GM23338 (cell line): ENCODE measurements around the gene LCOR. TPM values are rescaled to one million over a fixed set of nuclear protein-coding genes. Genes with fewer than 3 reads are reported as not detected.

Experiments used
- ATAC-seq: fragments of 200-7000 bp; cut with Tn5 transposase; 3 replicates; pipeline ENCODE4 v1.9.1; 2020
- DNase-seq: peaks from one replicate; pipeline ENCODE4 v3.0.0-alpha.2; 2015; ENCODE audit warnings: low spot score
- H2AFZ ChIP-seq: fragments of 200-600 bp; sonication (generic); 2 replicates; pipeline ENCODE4 v1.8.0; 2016; ENCODE audit warnings: antibody characterized with exemption, mild to moderate bottlenecking, moderate library complexity
- H3F3A ChIP-seq: fragments of 200-600 bp; sonication (generic); replicated peaks from 2 replicates; pipeline ENCODE4 v1.8.0; 2017; ENCODE audit warnings: antibody characterized with exemption, mixed run types, low read depth
- H3K27ac ChIP-seq: fragments of 200-600 bp; sonication (generic); 2 replicates; pipeline ENCODE4 v1.6.1; 2016; ENCODE audit warnings: low read depth
- H3K27me3 ChIP-seq: fragments of 200-600 bp; sonication (generic); 2 replicates; pipeline ENCODE4 v1.8.0; 2016; ENCODE audit warnings: mild to moderate bottlenecking, mixed run types, moderate library complexity; ENCODE audit not compliant: insufficient read depth
- H3K36me3 ChIP-seq: fragments of 200-600 bp; sonication (generic); 2 replicates; pipeline ENCODE4 v1.8.0; 2016; ENCODE audit warnings: mild to moderate bottlenecking; ENCODE audit not compliant: insufficient read depth
- H3K4me1 ChIP-seq: fragments of 200-600 bp; sonication (generic); 2 replicates; pipeline ENCODE4 v1.8.0; 2016; ENCODE audit warnings: mild to moderate bottlenecking, moderate library complexity; ENCODE audit not compliant: insufficient read depth
- H3K4me2 ChIP-seq: fragments of 200-600 bp; sonication (generic); 2 replicates; pipeline ENCODE4 v1.7.1; 2017; ENCODE audit warnings: mixed run types
- H3K4me3 ChIP-seq: fragments of 200-600 bp; sonication (generic); 2 replicates; pipeline ENCODE4 v1.6.1; 2016; ENCODE audit warnings: mixed run types
- H3K79me2 ChIP-seq: fragments of 200-600 bp; sonication (generic); replicated peaks from 2 replicates; pipeline ENCODE4 v1.8.0; 2017; ENCODE audit warnings: mild to moderate bottlenecking; ENCODE audit not compliant: insufficient read depth
- H3K9me2 ChIP-seq: fragments of 200-600 bp; sonication (generic); 2 replicates; pipeline ENCODE4 v1.8.0; 2017; ENCODE audit not compliant: insufficient read depth
- H4K20me1 ChIP-seq: fragments of 200-600 bp; sonication (generic); replicated peaks from 2 replicates; pipeline ENCODE4 v1.8.0; 2017; ENCODE audit warnings: mild to moderate bottlenecking; ENCODE audit not compliant: insufficient read depth
- H3K27ac Mint-ChIP-seq: 2 replicates; pipeline ENCODE4 v1.8.0; 2020; ENCODE audit warnings: inconsistent platforms, mild to moderate bottlenecking, moderate library complexity, mixed read lengths
- H3K27me3 Mint-ChIP-seq: 3 replicates; pipeline ENCODE4 v1.8.0; 2022; ENCODE audit warnings: low read depth, mild to moderate bottlenecking, moderate library complexity, mixed read lengths, inconsistent platforms; ENCODE audit not compliant: insufficient read depth, poor library complexity
- H3K36me3 Mint-ChIP-seq: 3 replicates; pipeline ENCODE4 v1.8.0; 2021; ENCODE audit warnings: low read depth, mild to moderate bottlenecking, inconsistent platforms, moderate library complexity, mixed read lengths
- H3K4me1 Mint-ChIP-seq: 3 replicates; pipeline ENCODE4 v1.8.0; 2020; ENCODE audit warnings: mild to moderate bottlenecking, inconsistent platforms, mixed read lengths
- H3K4me3 Mint-ChIP-seq: 3 replicates; pipeline ENCODE4 v1.8.0; 2021; ENCODE audit warnings: moderate library complexity, mild to moderate bottlenecking, inconsistent platforms, mixed read lengths
- H3K9me3 Mint-ChIP-seq: 3 replicates; pipeline ENCODE4 v1.8.0; 2020; ENCODE audit warnings: moderate library complexity, mild to moderate bottlenecking, inconsistent platforms, mixed read lengths
- CREB1 ChIP-seq: fragments of 250-450 bp; sonication (Bioruptor Pico); IDR thresholded peaks from 2 replicates; pipeline ENCODE4 v1.5.0; 2020; ENCODE audit warnings: low read depth, mild to moderate bottlenecking, moderate library complexity
- JUNB ChIP-seq: IDR thresholded peaks from one replicate; pipeline ENCODE4 v1.6.1; 2016; ENCODE audit warnings: antibody characterized with exemption; ENCODE audit not compliant: unreplicated experiment
- POLR2AphosphoS5 ChIP-seq: IDR thresholded peaks from 2 replicates; pipeline ENCODE4 v1.6.1; 2016; ENCODE audit warnings: antibody characterized with exemption, low read depth
- polyA plus RNA-seq: library from polyadenylated mRNA; unstranded; fragments of >200 nt; fragmentation: Nextera tagmentation; extraction: Ambion mirVana; gene quantifications from 2 replicates; pipeline ENCODE4 v1.2.1, GENCODE V29; 2016
- total RNA-seq: library from RNA; depleted of rRNA; stranded (reverse); fragments of >200 nt; shearing (Covaris generic); gene quantifications from 2 replicates; pipeline ENCODE4 v1.2.3, GENCODE V29; 2014
- TF ChIP-seq, protein P1 (sequence below), 2 experiments: fragments of 200-600 bp in 1 of 2; sonication (generic) in 1 of 2; conservative IDR thresholded peaks; 2 replicates each; pipeline versions ENCODE4 v1.5.1 to v1.6.1; 2016 to 2017; ENCODE audit warnings: antibody characterized with exemption in 2 of 2, low read depth in 2 of 2, mild to moderate bottlenecking in 2 of 2, moderate library complexity in 1 of 2
- TF ChIP-seq, protein P2 (sequence below): IDR thresholded peaks from one replicate; pipeline ENCODE4 v1.6.1; 2018; ENCODE audit warnings: antibody characterized with exemption; ENCODE audit not compliant: unreplicated experiment
- TF ChIP-seq, protein P3 (sequence below): IDR thresholded peaks from 2 replicates; pipeline ENCODE4 v1.6.1; 2016; ENCODE audit warnings: antibody characterized with exemption

The LCOR gene
- total and polyA plus RNA-seq, 2 experiments from 2014 or later: 6.9 to 14.9 TPM

DNA sequence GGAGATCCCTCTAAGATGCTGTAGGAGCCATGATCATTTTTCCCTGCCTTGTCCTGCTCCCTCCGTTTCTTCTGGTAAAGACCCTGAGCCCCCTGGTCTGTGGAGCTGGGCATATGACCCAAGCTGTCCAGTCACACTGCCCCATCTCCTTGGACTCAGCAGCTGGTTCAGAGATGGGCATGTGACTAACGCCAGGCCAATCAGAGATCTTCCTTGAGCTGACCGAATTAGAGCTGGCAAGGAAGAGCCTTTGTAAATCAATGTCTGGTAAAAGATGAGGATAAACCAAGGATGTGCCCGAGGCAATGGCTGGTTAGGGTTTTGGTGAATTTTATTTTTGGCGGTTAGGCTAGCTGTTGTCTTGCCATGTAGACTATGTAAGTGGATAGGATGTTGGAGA is 173.3 kb downstream of the LCOR start (continued):
- TF ChIP-seq, protein P1, sequence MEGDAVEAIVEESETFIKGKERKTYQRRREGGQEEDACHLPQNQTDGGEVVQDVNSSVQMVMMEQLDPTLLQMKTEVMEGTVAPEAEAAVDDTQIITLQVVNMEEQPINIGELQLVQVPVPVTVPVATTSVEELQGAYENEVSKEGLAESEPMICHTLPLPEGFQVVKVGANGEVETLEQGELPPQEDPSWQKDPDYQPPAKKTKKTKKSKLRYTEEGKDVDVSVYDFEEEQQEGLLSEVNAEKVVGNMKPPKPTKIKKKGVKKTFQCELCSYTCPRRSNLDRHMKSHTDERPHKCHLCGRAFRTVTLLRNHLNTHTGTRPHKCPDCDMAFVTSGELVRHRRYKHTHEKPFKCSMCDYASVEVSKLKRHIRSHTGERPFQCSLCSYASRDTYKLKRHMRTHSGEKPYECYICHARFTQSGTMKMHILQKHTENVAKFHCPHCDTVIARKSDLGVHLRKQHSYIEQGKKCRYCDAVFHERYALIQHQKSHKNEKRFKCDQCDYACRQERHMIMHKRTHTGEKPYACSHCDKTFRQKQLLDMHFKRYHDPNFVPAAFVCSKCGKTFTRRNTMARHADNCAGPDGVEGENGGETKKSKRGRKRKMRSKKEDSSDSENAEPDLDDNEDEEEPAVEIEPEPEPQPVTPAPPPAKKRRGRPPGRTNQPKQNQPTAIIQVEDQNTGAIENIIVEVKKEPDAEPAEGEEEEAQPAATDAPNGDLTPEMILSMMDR (conservative IDR thresholded peaks at IDR 0.05; ENCODE audit: low read depth in 2 of 2): no peak
- TF ChIP-seq, protein P2, sequence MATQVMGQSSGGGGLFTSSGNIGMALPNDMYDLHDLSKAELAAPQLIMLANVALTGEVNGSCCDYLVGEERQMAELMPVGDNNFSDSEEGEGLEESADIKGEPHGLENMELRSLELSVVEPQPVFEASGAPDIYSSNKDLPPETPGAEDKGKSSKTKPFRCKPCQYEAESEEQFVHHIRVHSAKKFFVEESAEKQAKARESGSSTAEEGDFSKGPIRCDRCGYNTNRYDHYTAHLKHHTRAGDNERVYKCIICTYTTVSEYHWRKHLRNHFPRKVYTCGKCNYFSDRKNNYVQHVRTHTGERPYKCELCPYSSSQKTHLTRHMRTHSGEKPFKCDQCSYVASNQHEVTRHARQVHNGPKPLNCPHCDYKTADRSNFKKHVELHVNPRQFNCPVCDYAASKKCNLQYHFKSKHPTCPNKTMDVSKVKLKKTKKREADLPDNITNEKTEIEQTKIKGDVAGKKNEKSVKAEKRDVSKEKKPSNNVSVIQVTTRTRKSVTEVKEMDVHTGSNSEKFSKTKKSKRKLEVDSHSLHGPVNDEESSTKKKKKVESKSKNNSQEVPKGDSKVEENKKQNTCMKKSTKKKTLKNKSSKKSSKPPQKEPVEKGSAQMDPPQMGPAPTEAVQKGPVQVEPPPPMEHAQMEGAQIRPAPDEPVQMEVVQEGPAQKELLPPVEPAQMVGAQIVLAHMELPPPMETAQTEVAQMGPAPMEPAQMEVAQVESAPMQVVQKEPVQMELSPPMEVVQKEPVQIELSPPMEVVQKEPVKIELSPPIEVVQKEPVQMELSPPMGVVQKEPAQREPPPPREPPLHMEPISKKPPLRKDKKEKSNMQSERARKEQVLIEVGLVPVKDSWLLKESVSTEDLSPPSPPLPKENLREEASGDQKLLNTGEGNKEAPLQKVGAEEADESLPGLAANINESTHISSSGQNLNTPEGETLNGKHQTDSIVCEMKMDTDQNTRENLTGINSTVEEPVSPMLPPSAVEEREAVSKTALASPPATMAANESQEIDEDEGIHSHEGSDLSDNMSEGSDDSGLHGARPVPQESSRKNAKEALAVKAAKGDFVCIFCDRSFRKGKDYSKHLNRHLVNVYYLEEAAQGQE: no peak
- no peak for TF ChIP-seq JUNB

DNA sequence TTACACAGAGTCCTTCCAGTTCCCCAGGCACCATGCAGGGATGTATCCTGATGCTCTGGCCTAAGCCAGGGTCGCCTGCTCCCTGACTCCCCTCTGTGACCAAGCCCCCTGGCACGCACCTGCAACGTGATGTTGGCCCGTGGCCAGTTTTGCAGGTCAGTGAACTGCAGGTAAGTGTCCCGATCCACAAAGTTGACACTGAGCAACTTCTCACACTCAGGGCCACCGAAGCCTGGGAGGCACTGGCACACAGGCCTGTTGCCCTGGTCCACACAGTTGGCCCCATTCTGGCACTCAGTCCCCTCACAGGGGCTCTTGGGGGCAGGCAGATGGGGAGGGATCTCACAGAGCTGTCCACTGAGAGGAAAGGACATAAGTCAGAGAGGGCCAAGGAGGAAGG is 174.3 kb downstream of the LCOR start:
- DNase-seq (no peak), ATAC-seq (no peak)
- H3K36me3 ChIP-seq: no peaks in the 10 kb centered on the region; the same call in 1 of the 2 replicates
- no peak overlapping the region for H2AFZ ChIP-seq
- Mint-ChIP-seq H3K4me3 (no peak overlapping the region), H3K4me1 (peaks cover 8% of the 10 kb centered on the region), H3K9me3 (peaks cover 17% of the 10 kb centered on the region; the same call in 2 of the 3 replicates), H3K36me3 (peaks cover 9% of the 10 kb centered on the region), H3K27ac (no peak overlapping the region), H3K27me3 (no peaks in the 10 kb centered on the region)
- no peaks in the 10 kb centered on the region; the same call in 1 of the 2 replicates for H3K4me1 ChIP-seq
- H3K4me2 ChIP-seq: no peak overlapping the region
- no peaks in the 10 kb centered on the region for H3F3A ChIP-seq
- no peak overlapping the region for H3K27ac ChIP-seq
- TF ChIP-seq CREB1 (CRISPR knock-in tag) (no peak), POLR2AphosphoS5 (no peak)
- H3K27me3 ChIP-seq: no peaks in the 10 kb centered on the region
- no peak overlapping the region for H3K4me3 ChIP-seq
- no peaks in the 10 kb centered on the region for H3K79me2 ChIP-seq
- no peaks in the 10 kb centered on the region for H4K20me1 ChIP-seq
- no peaks in the 10 kb centered on the region for H3K9me2 ChIP-seq

DNA sequence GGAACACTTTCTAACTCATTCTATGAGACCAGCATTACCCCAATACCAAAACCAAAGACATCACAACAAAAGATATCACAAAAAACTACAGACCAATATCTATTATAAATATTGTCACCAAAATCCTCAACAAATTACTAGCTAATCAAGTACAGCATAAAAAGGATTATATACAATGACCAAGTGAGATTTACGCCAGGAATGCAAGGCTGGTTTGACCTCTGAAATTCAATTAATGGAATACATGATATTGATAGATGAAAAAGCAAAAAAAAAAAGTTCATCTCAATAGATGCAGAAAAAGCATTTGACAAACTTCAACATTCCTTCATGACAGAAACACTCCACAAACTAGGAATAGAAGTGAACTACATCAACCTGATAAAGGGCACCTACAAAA is 175.3 kb downstream of the LCOR start:
- H3K4me3 ChIP-seq: no peak overlapping the region
- Mint-ChIP-seq H3K9me3 (peaks cover 17% of the 10 kb centered on the region; the same call in 2 of the 3 replicates), H3K36me3 (peaks cover 9% of the 10 kb centered on the region), H3K4me1 (peaks cover 8% of the 10 kb centered on the region), H3K27ac (no peak overlapping the region), H3K4me3 (no peak overlapping the region), H3K27me3 (peaks cover 4% of the 10 kb centered on the region)
- H3K9me2 ChIP-seq: no peaks in the 10 kb centered on the region
- no peaks in the 10 kb centered on the region; the same call in 1 of the 2 replicates for H3K36me3 ChIP-seq
- H3K27me3 ChIP-seq: no peaks in the 10 kb centered on the region
- H3F3A ChIP-seq: no peaks in the 10 kb centered on the region
- H3K4me1 ChIP-seq: no peaks in the 10 kb centered on the region; the same call in 1 of the 2 replicates
- H3K27ac ChIP-seq: no peak overlapping the region
- TF ChIP-seq, protein P3, sequence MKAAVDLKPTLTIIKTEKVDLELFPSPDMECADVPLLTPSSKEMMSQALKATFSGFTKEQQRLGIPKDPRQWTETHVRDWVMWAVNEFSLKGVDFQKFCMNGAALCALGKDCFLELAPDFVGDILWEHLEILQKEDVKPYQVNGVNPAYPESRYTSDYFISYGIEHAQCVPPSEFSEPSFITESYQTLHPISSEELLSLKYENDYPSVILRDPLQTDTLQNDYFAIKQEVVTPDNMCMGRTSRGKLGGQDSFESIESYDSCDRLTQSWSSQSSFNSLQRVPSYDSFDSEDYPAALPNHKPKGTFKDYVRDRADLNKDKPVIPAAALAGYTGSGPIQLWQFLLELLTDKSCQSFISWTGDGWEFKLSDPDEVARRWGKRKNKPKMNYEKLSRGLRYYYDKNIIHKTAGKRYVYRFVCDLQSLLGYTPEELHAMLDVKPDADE: no peak
- H4K20me1 ChIP-seq: no peaks in the 10 kb centered on the region
- ATAC-seq (no peak), DNase-seq (no peak)
- no peaks in the 10 kb centered on the region for H3K79me2 ChIP-seq
- H2AFZ ChIP-seq: no peak overlapping the region
- H3K4me2 ChIP-seq: no peak overlapping the region
